ENCODE measurements around the gene C2CD2. TPM values are rescaled to one million over a fixed set of nuclear protein-coding genes. Genes with fewer than 3 reads are reported as not detected.

C2CD2 gene
- total and polyA plus RNA-seq, 9 donors: 18.9 to 61.5 (median 37.4) TPM

GRCh38 chr21:41932191-41932575 is 21.6 kb downstream of the C2CD2 start:
- 39 to 42% (median 39%) methylated on average over 13 of the region's 13 CpGs for WGBS, 3 donors
- no peak for TF ChIP-seq POLR2A (IDR thresholded peaks at IDR 0.05)
- TF ChIP-seq, protein P1, sequence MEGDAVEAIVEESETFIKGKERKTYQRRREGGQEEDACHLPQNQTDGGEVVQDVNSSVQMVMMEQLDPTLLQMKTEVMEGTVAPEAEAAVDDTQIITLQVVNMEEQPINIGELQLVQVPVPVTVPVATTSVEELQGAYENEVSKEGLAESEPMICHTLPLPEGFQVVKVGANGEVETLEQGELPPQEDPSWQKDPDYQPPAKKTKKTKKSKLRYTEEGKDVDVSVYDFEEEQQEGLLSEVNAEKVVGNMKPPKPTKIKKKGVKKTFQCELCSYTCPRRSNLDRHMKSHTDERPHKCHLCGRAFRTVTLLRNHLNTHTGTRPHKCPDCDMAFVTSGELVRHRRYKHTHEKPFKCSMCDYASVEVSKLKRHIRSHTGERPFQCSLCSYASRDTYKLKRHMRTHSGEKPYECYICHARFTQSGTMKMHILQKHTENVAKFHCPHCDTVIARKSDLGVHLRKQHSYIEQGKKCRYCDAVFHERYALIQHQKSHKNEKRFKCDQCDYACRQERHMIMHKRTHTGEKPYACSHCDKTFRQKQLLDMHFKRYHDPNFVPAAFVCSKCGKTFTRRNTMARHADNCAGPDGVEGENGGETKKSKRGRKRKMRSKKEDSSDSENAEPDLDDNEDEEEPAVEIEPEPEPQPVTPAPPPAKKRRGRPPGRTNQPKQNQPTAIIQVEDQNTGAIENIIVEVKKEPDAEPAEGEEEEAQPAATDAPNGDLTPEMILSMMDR (IDR thresholded peaks at IDR 0.05): no peak
- TF ChIP-seq EP300 (IDR thresholded peaks at IDR 0.05): no peak
- H3K9me3 ChIP-seq: no peaks in the 10 kb centered on the region
- DNase-seq: peak in 4 of 5 donors; percentile 32 to 53 (median 48)
- no peak overlapping the region for H3K4me3 ChIP-seq
- intact Hi-C loops (cut with DNase I): loop anchor here in 1 of 4 donors (10.0 kb wide), 2 partner anchors 117 to 183 kb away; no protein-coding TSS in a partner anchor
- H3K27me3 ChIP-seq: no peaks in the 10 kb centered on the region
- no peaks in the 10 kb centered on the region for H3K36me3 ChIP-seq
- H3K4me1 ChIP-seq (ENCODE audit: insufficient read depth): peaks cover 21% of the 10 kb centered on the region
- H3K27ac ChIP-seq: peak overlapping the region in 1 of 2 donors; percentile 64

- H3K27ac ChIP-seq: no peak overlapping the region
- no peaks in the 10 kb centered on the region for H3K9me3 ChIP-seq
- peak in 1 of 5 donors; percentile 28 for DNase-seq
- TF ChIP-seq, protein P1 (IDR thresholded peaks at IDR 0.05): no peak
- no peak for TF ChIP-seq POLR2A (IDR thresholded peaks at IDR 0.05)
- no peak for TF ChIP-seq EP300 (IDR thresholded peaks at IDR 0.05)
- no peaks in the 10 kb centered on the region for H3K36me3 ChIP-seq
- no peaks in the 10 kb centered on the region for H3K27me3 ChIP-seq
- intact Hi-C loops (cut with DNase I): loop anchor here in 1 of 4 donors (10.0 kb wide), 2 partner anchors 116 to 184 kb away; no protein-coding TSS in a partner anchor
- H3K4me3 ChIP-seq: no peak overlapping the region
- WGBS, 3 donors: 33 to 77% (median 52%) methylated on average over 8 of the region's 8 CpGs
- peaks cover 25% of the 10 kb centered on the region for H3K4me1 ChIP-seq (ENCODE audit: insufficient read depth)
Measured at GRCh38 chr21:41931041-41931451, 22.8 kb downstream of the C2CD2 start.

DNA sequence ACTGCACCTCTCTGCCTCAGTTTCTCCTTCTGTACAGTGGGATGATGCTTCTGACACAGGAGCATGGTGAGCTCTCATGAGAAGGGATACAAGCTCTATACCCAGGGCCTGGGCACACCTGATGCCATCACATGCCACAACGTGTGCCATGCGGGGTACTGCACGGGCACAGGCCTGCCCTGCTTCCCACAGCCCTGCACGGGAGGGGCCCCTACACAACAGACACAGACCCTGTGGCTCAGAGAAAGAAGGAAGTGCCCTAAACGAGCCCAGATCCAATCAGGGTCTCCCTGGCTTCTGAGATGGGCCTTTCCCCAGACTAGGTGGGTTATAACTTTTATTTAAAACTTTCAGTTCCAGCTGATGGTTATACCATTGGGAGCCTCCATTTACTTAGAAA is 24.6 kb downstream of the C2CD2 start:
- no peaks in the 10 kb centered on the region for H3K36me3 ChIP-seq
- DNase-seq: no peak
- H3K27ac ChIP-seq: no peak overlapping the region
- intact Hi-C loops (cut with DNase I): no loop called here
- peaks cover 32% of the 10 kb centered on the region for H3K4me1 ChIP-seq (ENCODE audit: insufficient read depth)
- no peaks in the 10 kb centered on the region for H3K27me3 ChIP-seq
- no peak for TF ChIP-seq EP300 (IDR thresholded peaks at IDR 0.05)
- TF ChIP-seq, protein P1 (IDR thresholded peaks at IDR 0.05): no peak
- no peak for TF ChIP-seq POLR2A (IDR thresholded peaks at IDR 0.05)
- no peaks in the 10 kb centered on the region for H3K9me3 ChIP-seq
- 87 to 96% (median 93%) methylated on average over 5 of the region's 5 CpGs for WGBS, 3 donors
- no peak overlapping the region for H3K4me3 ChIP-seq

- intact Hi-C loops (cut with DNase I): no loop called here
Measured at GRCh38 chr21:41928621-41929220, 25.1 kb downstream of the C2CD2 start.

More at GRCh38 chr21:41928621-41929220, 25.1 kb downstream of the C2CD2 start:
- DNase-seq: no peak
- 86 to 94% (median 93%) methylated on average over 10 of the region's 10 CpGs for WGBS, 3 donors
- no peaks in the 10 kb centered on the region for H3K9me3 ChIP-seq
- no peaks in the 10 kb centered on the region for H3K36me3 ChIP-seq
- no peak for TF ChIP-seq POLR2A (IDR thresholded peaks at IDR 0.05)
- TF ChIP-seq, protein P1 (IDR thresholded peaks at IDR 0.05): no peak
- TF ChIP-seq EP300 (IDR thresholded peaks at IDR 0.05): no peak
- no peak overlapping the region for H3K4me3 ChIP-seq
- H3K27me3 ChIP-seq: no peaks in the 10 kb centered on the region
- H3K4me1 ChIP-seq (ENCODE audit: insufficient read depth): peaks cover 36% of the 10 kb centered on the region
- no peak overlapping the region for H3K27ac ChIP-seq
